GM20431 (cell line): Measurements from ENCODE around the gene CLASRP.
"Not testable (repeated sequence)": the region's sequence is repeated elsewhere in the genome, so short reads cannot be mapped to it uniquely, and the experiment has no call there.

ENCODE experiments used
- in situ Hi-C: fragments of 300-500 bp; cut with MseI, MboI; formaldehyde crosslinking; loops from one replicate; pipeline ENCODE4 v1.15.0; 2020; ENCODE audit warnings: low sequenced_read_pairs; ENCODE audit not compliant: unreplicated experiment

Gene CLASRP

DNA sequence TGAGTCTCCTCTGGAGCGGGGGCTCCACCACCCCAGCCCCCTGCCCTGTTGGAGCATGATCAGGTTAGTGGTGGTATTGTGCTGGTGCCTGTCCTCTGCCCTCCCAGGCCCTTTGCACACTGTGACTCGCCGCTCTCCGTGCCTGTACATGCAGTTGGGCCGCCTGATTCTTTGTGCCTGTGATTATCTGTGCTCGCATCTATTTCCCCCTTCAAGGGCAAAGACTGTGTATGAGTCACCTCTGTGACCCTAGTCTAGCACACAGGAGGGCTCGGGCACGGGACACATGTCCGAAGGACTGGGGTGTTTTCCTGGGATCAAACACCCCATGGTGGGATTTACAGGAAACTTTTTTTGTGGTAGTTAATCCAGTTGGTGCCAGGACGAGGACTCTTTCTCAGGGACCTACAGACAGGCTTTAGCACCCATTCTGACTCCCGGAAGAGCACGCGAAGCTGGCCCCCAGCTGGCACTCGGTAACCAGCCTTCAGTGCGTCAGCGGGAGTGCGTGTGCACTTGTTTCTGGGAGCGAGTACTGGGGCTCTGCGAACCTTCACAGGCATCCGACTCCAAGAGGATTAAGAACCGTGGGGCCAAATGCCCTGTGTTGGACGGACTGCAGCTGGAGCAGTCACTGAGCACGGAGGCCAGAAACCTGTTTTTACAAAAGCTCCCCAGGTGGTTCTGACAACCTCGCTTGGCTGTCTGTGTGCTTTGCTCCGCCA, 60.8 kb downstream of the CLASRP start:
- in situ Hi-C loops, result no loop called here

GRCh38 chr19:45100201-45100600, 61.4 kb downstream of the CLASRP start:
- in situ Hi-C loops, result no loop called here

DNA sequence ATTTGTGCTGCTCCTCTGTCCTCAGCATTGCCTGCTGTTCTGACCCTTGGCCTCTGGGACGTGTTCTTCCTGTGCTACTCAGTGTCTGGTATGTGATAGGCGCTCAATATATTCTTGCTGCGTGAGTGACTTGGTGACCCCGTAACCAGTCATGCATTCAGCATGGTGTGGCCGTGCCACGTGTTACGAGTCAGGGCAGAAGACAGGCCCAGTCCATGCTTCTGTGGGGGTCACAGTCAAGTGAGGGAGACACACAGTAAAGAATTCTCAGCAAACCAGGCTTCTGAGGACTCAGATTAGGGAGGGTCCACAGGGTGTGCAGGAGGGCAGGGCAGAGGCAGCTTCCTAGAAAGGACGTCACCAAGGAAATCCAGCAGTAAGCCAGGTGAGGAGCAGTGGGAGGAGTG, 62.0 kb downstream of the CLASRP start:
- in situ Hi-C loops, result no loop called here

DNA sequence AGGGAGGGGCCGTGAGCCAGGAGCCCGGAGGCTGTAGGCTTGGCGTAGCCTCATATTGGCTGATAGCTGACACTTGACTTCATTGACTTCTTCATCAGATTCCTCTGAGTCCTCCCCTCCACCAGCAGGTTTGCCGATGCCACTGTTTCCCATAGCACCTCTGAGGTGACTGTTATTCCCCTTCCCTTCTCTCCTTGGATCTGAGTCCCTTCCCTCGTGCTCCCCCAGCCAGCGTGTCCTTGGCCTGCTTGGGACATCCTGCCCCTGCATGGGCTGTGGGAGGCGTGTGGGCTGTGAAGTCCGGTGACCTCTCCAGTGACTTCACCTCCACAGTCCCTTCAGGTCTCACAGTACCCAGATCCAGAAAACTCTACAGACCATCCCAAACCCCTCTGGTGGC, 63.0 kb downstream of the CLASRP start:
- in situ Hi-C loops, result no loop called here

DNA sequence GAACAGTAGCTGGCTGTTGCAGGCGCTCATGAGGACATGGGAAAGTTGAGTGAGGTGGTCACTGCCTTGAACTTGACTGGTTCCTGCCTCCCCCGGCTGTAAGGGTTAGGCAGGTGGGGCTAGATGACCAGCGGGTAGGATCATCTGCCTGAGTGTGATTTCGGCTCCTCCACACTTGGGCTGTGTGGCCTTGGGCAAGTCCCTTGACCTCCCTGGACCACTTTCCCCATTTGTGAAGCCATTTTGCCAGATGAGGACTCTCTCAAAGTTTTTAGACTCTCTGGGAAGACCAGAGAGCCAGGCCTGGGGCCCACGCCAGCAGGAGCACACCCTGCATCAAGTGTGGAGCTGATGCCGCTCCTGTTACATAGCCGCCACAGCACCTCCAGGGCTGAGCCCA, 63.6 kb downstream of the CLASRP start:
- in situ Hi-C loops, result no loop called here

DNA sequence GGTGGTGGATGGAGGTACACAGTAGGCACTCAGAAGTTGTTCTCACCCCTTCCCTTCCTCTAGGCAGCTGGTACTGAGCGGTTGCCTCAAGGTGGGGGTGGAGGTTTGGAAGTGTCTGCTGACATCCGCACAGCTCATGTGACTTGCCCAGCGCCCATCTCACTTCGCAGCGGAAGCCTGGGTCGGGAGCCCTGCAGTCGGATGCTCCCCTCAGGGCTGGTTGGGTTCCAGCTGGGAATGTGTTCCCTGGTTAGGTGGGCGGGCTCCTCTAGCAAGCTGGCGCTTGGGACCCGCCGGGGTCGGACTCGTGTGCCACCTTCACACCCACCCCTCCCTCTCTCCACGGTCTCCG, 64.3 kb downstream of the CLASRP start:
- in situ Hi-C loops, result no loop called here

GRCh38 chr19:45103508-45104319, 64.9 kb downstream of the CLASRP start:
- in situ Hi-C loops, result no loop called here

- in situ Hi-C loops, result no loop called here
These were observed 66.0 kb downstream of the CLASRP start for GRCh38 chr19:45104658-45105349.

DNA sequence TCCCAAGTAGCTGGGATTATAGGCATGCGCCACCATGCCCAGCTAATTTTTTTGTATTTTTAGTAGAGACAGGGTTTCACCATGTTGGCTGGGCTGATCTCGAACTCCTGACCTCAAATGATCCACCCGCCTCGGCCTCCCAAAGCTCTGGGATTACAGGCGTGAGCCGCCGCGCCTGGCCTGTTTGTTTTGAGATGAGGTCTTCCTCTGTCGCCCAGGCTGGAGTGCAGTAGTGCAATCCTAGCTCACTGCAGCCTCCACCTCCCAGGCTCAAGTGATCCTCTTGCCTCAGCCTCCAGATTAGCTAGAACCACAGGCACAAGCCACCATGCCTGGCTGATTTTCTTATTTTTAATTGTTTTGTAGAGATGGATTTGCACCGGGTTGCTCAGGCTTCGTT, 67.5 kb downstream of the CLASRP start:
- in situ Hi-C loops, result not testable (repeated sequence)

GRCh38 chr19:45107621-45108150, 68.8 kb downstream of the CLASRP start:
- in situ Hi-C loops, result no loop called here

GRCh38 chr19:45110851-45111266, 72.0 kb downstream of the CLASRP start:
- in situ Hi-C loops, result no loop called here

- in situ Hi-C loops, result no loop called here
These were observed 73.4 kb downstream of the CLASRP start for GRCh38 chr19:45112111-45112827.

- in situ Hi-C loops, result no loop called here
These were observed 74.8 kb downstream of the CLASRP start for GRCh38 chr19:45113628-45114027.

DNA sequence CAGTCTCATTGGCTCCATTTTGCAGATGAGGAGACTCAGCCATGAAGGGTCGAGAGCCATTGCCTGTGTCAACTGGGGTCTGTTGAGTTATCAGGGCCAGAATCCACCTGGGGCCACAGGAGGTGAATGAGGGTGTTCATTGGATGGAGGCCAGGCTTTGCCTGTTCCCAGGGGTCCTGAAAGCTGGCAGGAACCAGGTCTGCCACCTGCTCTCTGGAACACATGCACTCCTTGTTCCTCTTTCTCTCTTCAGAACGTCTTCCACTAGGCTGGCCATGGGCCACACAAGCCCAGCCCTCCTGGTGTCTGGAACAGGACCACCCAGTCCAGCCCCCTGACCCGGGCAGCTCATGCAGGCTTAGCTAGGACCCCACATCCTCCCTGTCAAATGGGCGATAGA, 75.3 kb downstream of the CLASRP start:
- in situ Hi-C loops, result no loop called here

GRCh38 chr19:45115809-45116615, 77.2 kb downstream of the CLASRP start:
- in situ Hi-C loops, result no loop called here

DNA sequence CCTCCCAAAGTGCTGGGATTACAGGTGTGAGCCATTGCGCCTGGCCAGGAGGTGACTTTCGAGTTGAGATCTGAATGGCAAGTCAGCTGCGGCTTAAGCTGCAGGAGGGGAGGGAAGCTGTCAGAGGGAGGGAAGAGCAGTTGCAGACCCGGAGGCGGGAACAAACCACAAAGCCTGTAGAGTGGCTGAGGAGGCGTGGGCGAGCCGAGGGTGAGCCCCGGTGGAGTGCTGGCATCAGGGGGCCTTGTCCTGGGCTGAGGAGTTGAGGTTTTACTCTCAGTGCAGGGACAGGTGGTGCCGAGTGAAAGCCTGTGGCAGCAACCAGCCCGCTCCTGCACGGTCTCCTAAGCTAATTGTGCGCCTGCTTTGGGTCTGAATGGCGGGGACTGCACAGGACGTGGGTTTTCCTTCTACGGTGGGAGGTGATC, 78.3 kb downstream of the CLASRP start:
- in situ Hi-C loops, result no loop called here

- in situ Hi-C loops, result no loop called here
These were observed 78.8 kb downstream of the CLASRP start for GRCh38 chr19:45117671-45118070.

DNA sequence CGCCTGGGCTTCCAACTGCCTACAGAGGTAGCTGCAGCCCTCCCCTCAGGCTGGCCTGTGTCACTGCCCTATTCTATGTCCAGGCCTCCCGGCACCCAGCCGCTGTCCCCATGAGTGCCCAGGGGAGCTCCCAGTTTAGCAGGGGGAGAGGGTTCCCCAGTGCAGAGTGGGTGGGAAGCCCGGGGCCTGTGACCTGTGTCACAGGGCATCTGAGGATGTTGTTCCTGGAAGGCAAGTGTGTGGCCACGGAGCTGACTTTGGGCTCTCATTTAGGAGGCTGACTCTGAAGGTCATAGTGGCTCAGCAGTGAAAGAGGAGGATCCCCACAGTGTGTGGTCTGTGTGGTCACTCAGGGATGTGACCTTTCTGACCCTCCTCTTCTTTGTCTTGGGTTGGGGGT, 79.3 kb downstream of the CLASRP start:
- in situ Hi-C loops, result no loop called here

DNA sequence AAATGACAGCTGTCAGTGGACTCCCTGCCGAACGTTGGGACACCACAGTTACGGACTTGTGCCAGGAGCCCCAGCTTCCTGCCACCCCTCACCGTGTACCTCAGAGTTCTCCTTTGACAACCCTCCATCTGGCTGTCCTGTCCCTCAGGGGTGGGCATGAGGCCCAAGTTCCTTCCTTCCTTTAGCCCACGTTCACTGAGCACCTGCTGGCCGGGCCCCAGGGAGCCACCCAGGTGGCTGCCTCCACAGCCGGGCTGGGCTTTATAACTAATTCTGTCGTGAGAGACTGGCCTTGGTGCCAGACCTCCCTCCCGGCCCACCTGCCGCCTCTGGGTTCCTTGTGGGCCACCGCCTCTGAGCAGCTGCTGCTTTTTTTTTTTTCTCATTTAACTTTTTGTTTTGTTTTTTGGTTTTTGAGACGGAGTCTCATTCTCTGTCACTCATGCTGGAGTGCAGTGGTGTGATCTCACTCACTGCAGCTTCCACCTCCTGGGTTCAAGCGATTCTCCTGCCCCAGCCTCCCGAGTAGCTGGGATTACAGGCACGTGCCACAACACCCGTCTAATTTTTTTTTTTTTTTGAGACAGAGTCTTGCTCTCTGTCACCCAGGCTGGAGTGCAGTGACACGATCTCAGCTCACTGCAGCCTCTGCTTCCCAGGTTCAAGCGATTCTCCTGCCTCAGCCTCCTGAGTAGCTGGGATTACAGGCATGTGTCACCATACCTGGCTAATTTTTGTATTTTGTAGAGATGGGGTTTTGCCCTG, 79.9 kb downstream of the CLASRP start:
- in situ Hi-C loops, result not testable (repeated sequence)
